Measurements from ENCODE around the gene KLF3.

DNA sequence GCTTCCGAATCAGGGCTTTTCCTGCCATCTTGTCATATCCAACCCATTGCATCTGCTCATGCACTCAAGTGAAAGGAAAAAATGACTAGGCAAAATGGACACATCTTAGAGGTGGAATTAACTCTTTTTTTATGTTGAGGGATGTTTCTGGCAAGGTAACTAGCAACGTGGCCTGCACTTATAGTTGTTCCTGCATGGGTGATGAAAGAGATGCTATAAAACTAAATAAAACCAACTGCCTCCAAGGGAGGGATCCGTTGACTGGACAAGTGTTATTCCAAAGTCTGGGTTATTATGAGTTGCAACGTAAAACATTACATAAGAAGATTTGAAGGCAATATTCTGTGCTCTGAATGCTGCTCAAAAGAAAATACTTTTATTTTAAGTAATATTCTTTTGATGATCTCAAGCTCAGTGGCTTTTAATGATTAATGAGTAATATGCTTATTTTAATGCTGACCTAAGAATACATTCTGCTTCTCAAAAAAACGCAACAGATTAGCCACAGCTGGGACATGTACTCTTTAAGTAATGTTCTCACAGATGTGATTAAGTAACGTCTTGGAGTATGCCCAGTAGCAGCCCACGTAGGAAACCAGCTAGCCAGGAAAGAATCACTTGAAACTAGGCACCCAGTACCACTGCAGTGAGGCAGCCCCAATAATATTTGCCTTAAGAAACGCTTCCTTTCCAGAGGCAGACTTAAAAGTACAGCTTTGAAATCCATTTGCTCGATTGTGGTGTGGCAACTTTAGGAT is 27.4 kb downstream of the KLF3 start:
- TF ChIP-seq CTCF (IDR thresholded peaks at IDR 0.05; ENCODE audit: low read depth, low read length, poor library complexity, severe bottlenecking) = no peak
- TF ChIP-seq EZH2phosphoT487 (IDR thresholded peaks at IDR 0.05; ENCODE audit: borderline replicate concordance, low read length) = no peak
